ENCODE measurements around the gene TAOK1. TPM values are rescaled to one million over a fixed set of nuclear protein-coding genes. Genes with fewer than 3 reads are reported as not detected.
A peak's percentile ranks its signal among the peaks of the same experiment; 100 is the strongest.

Gene TAOK1
- total RNA-seq, 1 donor = 70.4 TPM

DNA sequence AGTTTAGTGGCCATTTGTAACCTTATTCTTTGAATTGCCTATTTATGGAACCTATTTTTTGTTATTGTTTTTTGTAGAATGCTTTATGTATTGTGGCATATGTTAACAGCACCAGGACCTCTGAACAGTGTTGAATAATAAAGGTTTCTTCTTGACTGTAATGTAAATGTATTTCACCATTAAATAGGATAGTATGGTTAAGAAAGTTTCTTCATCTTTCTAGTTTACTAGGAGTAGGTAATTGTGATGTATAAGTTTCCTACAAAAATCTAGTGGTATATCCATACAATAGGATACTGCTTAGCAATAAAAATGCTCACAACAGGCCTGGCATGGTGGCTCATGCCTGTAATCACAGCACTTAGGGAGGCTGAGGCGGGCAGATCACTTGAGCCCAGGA, 52.3 kb downstream of the TAOK1 start:
- TF ChIP-seq CTCF (IDR thresholded peaks at IDR 0.05; ENCODE audit: insufficient read depth, low read depth, low read length) = no peak
- no peak overlapping the region for H3K4me3 ChIP-seq (ENCODE audit: low read depth, low read length)
- DNase-seq (ENCODE audit: low read depth) = no peak

- no peak for DNase-seq (ENCODE audit: low read depth)
- TF ChIP-seq CTCF (IDR thresholded peaks at IDR 0.05; ENCODE audit: insufficient read depth, low read depth, low read length) = no peak
- no peak overlapping the region for H3K4me3 ChIP-seq (ENCODE audit: low read depth, low read length)
Observed at GRCh38 chr17:29443041-29443739, 53.0 kb downstream of the TAOK1 start.

DNA sequence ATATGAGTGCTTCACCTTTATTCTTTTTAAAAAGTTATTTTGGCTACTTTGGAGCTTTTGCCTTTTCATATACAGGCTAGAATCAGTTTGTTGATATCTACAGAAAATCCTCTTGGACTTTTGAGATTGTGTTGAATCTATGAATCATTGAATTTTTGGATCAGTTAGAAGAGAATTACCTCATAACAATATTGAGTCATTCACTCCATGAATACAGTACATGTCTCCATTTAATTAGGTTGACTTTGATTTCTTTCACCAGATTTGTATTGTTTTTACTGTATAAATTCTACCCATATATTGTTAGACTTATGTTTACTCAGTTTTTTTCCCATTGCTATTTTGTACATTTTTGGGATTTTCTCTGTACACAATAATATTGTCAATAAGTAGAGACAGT, 54.4 kb downstream of the TAOK1 start:
- no peak for TF ChIP-seq CTCF (IDR thresholded peaks at IDR 0.05; ENCODE audit: insufficient read depth, low read depth, low read length)
- no peak overlapping the region for H3K4me3 ChIP-seq (ENCODE audit: low read depth, low read length)
- DNase-seq (ENCODE audit: low read depth) = peak; percentile 28

DNA sequence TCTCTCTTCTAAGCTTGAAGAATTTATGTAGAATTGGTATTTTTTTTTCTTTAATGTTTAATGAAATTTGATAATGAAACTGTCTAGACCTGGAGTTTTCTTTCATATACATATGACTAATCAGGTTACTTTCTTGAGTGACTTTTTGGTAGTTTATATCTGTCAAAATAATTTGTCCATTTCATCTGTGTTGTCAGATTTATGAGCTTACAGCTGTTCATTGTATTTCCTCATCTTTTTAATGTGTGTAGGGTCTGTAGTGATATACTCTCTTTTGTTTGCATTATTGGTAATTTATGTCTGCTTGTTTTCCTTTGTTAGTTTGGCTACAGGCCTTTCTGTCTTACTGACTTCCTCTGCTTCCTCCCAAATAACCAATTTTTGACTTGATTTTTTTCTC, 55.7 kb downstream of the TAOK1 start:
- DNase-seq (ENCODE audit: low read depth) = peak; percentile 10
- TF ChIP-seq CTCF (IDR thresholded peaks at IDR 0.05; ENCODE audit: insufficient read depth, low read depth, low read length) = no peak
- no peak overlapping the region for H3K4me3 ChIP-seq (ENCODE audit: low read depth, low read length)

DNA sequence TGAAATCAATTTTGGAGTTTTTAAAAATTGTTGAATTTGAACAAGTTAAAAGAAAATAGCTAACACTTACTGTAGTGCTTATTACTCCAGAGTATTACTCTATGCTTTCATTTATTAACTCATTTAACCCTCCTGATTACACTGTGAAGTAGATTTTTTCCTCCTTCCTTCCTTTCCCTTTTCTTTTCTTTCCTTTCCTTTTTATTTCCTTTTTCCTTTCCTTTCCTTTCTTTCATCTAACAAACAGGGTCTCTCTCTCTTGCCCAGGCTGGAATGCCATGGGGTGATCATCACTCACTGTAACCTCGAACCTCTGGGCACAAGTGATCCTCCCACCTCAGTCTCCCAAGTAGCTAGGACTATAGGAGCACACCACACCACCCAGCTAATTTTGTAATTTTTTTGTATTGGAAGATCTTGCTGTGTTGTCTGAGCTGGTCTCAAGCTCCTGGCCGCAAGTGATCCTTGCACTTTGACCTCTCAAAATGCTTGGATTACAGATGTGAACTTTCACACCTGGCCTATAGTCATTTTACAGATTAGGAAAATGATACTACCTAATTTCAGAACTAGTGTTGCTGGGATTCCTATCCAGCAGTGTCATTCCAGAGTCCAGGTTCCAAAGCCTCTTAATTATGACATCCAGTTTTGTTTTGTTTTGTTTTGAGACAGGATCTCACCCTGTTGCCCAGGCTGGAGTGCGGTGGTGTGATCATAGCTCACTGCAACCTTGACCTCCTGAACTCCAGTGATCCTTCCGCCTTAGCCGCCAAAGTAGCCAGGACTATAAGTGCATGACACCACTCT, 59.9 kb downstream of the TAOK1 start:
- no peak overlapping the region for H3K4me3 ChIP-seq (ENCODE audit: low read depth, low read length)
- DNase-seq (ENCODE audit: low read depth) = no peak
- TF ChIP-seq CTCF (IDR thresholded peaks at IDR 0.05; ENCODE audit: insufficient read depth, low read depth, low read length) = no peak

DNA sequence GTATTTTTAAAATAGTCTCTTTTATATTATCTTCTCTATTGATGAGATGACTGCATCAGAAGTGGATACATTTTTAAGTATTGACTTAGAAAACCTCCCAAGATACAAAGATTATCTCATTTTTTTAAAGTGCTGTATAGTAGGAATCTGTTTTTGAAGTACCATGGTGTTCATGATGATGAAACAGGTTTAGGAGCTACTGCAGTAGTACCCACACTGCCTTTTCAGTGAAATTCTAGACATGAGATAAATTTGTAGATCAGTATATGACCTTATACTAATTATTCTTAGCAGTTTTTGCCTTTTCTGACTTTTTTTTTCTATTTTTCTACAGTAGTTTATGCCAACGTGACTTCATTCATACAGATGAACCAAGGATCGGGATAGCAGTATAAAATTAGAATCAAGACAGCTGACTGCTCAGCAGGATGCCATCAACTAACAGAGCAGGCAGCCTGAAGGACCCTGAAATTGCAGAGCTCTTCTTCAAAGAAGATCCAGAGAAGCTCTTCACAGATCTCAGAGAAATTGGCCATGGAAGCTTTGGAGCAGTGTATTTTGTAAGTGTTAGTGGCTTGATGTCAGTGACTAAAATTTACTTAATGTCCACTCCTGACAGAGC, 61.1 kb downstream of the TAOK1 start:
- H3K4me3 ChIP-seq (ENCODE audit: low read depth, low read length) = no peak overlapping the region
- no peak for DNase-seq (ENCODE audit: low read depth)
- TF ChIP-seq CTCF (IDR thresholded peaks at IDR 0.05; ENCODE audit: insufficient read depth, low read depth, low read length) = no peak

All from fibroblast of villous mesenchyme (primary cell).